GM21786 (cell line): ENCODE measurements around the gene NAA80.
A peak's percentile ranks its signal among the peaks of the same experiment; 100 is the strongest.
"Not testable (repeated sequence)": the region's sequence is repeated elsewhere in the genome, so short reads cannot be mapped to it uniquely, and the experiment has no call there.

Experiments
- ATAC-seq: cut with Tn5 transposase; IDR thresholded peaks from one replicate; pipeline ENCODE4 v1.9.1; 2021; ENCODE audit not compliant: unreplicated experiment

The NAA80 gene

DNA sequence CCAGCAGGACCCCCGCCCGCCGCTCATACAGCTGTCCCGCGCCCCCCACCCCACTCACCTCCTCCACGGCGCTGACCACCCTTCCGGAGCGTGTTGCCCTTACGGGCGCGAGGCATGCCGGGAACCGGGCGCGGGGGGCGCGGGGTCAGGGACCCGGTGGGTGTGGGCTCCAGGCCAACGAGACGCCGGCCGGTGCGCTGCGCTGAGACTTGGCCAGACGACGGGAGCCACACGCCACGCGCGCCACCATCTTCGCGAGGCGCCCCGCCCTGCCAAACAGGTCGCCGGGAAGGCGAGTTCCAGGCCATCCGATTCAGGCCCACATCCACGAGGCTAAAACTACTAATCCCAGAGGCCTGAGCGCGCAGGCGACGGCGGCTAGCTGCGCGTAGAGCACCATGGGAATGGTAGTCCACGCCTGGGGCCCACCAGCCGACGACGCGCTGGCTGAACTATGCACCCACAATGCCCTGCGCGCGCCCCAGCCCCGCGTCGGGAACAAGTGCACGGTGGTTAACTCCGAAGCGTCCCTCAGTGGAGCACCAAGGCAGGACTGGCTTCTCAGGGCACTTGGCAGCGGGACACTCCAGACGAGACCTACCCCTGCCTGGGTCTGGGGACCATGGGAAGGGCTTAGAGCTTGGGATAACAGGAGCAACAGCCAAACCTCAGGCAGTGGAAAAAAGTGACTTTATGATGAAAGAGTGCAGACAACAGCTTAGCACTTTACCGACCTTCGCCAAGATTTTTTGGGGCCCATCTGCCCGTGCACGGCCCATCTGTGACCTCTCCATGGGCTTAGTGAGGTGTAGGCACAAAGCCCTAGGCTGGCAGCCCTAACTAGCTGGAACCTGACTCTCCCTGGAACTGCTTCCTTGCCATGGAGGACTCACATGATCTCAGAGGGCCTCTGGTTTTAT lies 6.8 kb downstream of the NAA80 start, which contains the start of gene IFRD2:
TSS of gene IFRD2 (minus strand) at position 271 of the 920 bp plus-strand sequence. CDS start at position 116, 155 bp downstream.
- ATAC-seq = peak; percentile 98

DNA sequence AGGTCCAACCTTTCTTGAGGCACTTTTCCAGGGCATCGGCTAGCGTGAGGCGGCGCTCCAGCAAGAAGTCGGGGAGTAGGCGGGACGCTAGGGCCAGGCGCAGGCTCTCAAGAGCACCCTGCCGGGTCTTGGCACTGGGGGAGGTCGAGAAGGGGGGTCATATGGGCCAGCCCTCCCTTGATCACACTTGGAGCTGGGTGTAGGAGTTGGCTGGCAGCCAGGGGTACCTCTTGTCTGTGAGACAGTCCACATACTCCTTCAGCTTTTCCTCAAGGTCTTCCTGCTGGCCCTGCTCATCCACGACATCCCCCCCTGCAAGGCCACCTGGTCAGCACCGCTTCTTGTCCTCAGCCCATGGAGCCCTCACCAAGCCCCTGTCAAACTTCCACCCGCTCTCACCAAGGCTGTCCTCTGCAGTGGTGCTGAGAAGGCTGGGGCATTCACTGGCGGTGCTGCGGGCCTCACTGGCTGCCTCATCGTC lies 9.0 kb downstream of the NAA80 start:
- ATAC-seq = no peak

DNA sequence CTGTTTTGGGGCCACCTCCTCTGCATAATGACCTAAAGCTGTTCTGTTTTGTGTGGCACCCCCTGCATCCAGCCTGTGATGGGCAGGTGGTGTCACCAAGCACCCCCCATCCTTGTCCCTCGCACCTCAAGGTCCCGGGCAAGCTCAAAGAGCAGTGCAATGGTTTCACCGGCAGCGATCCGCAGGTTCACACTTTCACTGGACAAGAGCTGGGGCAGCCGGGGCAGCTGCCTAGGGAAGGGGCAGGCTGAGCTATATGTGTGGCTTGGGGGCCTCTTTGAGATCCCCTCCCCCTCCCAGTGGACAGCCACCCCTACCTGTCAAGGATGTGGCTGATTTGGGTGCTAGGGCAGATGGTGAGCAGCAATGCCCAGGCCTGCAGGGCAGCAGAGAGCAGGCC lies 10.1 kb downstream of the NAA80 start:
- ATAC-seq = no peak

DNA sequence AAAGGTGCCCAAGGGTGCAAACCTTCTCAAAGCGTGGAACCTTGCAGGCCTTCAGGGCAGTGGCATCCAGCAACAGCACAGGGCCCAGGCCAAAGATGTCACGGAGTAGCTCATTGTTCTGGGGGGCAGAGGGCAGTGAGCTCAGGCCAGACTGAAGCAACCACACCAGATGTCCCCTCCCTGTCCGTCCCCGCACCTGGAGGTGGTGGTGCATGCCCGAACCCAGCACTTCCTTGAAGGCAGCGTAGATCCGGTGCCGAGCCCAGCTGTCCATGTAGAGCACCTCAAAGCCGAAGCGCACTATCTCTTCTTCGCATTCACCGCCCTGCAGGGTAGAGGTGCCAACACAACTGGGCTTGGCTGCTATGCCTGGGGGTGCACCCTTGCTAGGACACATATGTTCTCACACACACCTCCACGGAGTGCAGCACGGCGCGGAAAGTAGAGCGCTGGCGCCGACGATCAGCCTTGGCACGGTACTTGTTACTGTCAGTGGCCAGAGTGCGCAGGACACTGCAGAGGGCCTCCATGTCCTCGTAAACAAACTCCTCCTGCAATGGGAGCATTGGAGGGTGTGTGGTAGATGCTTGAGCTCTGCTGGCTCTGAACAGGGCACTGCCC lies 10.7 kb downstream of the NAA80 start:
- no peak for ATAC-seq

DNA sequence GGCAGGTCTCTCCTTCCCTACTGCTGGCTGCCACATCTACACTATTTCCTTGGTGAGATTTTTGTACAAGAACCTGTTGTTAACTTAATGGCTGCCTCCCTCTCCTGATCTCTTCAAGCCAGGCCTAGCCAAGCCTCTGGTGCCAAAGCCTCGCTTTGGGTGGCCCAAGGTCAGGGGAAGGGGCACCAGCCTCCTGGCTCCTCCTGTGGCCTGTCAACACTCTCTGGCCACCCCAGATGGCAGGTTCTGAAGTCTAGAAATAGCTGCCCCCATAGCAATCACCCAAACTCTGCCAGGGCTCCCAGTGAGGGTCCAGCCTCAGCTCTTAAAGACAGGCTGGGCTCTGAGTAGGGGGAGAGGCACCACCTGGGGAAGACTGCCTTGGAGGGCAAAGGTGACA lies 11.9 kb downstream of the NAA80 start:
- no peak for ATAC-seq

DNA sequence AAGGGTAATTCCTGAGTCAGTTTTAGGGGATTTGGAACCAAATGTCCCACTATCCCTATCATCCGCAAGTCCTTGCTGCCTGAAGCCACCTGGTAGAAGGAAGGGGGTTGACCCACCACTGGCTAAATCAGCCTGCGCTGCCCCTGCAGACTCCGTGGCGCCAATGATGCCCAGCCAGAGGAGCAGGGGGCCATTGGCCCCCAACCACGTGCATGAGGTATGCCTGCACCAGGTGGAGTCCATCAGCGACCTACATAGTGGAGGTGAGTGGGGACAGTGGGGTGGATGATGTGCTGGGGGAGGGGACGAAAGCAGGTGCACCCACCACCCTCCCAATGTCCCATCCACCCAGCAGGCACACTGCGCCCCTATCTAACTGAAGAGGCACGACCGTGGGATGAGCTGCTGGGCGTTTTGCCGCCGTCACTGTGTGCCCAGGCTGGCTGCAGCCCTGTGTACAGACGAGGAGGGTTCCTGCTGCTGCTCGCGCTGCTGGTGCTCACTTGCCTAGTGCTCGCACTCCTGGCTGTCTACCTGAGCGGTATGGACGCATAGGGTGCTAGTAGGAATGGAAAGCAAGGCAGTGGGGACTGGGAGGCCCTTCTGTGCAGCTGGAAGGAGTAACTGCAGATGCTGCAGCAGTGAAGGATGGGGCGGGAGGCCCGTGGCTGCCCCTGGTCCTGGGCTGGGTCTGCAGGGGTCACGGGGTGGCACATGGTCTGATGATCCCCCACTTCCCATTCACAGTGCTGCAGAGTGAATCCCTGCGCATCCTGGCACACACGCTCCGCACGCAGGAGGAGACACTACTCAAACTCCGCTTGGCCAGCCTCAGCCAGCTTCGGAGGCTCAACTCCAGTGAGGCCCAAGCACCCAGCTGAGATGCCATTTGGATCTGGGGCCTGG lies 12.6 kb downstream of the NAA80 start:
- ATAC-seq = no peak

DNA sequence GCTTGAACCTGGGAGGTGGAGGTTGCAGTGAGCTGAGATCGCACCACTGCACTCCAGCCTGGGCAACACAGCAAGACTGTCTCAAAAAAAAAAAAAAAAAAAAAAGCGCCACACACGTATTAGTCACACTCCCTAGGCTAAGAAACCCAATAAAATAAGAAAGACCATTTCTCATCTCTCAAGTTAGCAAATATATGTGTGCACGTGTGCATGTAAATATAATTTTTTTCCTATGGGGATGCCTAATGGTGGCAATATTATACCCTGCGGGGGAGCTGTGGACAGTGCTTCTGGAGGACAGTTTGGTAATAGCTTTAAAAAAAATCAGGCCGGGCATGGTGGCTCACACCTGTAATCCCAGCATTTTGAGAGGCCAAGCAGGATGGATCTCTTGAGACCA lies 15.1 kb downstream of the NAA80 start:
- not testable (repeated sequence) for ATAC-seq

DNA sequence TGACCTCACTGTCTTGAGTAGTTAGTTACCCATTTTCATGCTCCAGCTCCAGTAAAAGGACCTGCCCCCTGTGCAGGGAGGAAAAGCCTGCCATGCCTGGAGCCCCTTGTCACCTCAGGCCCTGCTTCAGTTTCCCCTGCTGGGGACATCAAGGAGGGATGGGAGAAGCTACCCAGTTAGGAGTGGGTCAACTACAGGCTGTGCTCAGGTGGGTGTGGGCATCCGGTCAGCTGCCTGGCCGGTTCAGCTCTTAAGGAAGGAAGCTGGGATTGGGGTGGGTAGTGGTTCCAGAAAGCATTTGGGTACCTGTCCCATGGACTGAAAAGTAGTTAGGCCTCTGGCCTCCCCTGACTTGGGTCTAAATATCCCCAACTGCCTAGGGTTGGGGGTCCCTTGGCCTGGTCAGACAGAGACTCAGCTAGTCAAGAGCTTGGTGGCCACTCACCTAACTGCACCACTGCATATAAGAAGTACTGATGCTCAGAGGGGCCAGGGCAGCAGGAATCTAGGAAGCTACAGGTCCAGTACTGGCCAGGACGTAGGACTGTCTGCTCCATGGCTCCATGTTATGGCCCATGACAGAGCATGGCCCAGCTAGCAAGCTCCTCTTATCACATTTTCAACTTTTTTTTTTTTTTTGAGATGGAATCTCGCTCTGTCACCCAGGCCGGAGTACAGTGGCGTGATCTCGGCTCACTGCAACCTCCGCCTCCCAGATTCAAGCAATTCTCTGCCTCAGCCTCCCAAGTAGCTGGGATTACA lies 19.8 kb downstream of the NAA80 start:
- ATAC-seq = no peak

DNA sequence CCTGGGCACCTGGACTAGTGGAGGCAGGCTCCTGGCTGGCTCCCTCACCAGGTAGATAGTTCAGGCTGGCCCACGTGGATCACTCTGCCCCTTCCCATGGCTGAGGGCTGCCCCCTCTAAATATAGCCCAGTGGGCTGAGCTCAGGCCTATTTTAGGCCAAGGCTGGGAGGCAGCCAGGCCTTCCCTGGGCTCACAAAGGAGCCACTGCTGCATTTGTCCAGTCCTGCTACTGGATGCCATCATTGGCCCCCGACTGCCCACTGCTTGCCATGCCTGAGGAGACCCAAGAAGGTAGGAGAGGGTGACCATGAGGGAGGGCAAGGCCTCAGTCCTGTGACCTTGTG lies 20.4 kb downstream of the NAA80 start, which contains the start of gene LSMEM2:
TSS of gene LSMEM2 (plus strand) at position 208 of the 345 bp plus-strand sequence. CDS start at position 235, 27 bp downstream.
- ATAC-seq = no peak

DNA sequence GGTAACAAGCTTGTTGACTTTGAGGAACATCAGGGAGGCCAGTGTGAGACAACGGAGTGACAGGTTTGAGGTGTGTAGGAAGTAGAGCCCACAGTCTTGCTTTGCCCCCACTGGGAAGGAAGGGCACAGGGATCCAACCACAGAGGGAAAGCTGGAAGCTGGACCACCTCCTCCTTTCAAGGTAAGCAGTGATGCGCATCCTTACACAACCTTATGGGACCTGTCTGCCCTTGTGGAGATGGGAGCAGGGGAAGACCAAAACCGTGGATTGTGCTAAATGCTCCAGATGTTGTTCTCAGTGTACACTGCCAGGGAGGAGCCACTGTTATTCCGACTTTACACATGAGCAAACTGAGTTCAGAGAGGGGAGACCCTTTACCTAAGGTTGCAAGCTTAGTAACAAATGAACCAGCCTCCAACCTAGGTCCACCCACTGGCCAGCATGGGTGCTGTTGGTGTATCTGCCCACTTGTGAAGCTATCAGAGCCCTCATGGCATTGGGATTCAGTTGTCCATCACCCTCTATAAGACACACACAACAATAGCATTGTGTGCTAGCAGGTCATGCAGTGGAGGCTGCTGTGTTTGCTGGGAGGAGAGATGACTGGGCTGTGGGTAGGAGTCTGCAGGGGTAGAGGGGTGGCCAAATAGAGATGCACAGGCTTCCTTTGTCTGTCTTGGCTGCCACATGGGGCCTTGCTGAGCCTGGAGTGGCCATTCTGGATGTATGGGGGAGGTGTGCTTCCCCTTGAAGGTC lies 20.9 kb downstream of the NAA80 start:
- no peak for ATAC-seq

DNA sequence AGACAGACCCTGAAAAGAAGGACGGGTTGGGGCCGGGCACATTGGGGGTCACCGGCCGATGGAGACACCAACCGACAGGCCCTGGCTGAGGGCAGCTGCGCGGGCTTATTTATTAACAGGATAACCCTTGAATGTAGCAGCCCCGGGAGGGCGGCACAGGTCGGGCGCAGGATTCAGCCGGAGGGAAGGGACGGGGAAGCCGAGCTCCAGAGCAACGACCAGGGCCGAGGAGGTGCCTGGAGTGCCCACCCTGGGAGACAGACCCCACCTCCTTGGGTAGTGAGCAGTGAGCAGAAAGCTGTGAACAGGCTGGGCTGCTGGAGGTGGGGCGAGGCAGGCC lies 22.5 kb downstream of the NAA80 start:
- no peak for ATAC-seq

DNA sequence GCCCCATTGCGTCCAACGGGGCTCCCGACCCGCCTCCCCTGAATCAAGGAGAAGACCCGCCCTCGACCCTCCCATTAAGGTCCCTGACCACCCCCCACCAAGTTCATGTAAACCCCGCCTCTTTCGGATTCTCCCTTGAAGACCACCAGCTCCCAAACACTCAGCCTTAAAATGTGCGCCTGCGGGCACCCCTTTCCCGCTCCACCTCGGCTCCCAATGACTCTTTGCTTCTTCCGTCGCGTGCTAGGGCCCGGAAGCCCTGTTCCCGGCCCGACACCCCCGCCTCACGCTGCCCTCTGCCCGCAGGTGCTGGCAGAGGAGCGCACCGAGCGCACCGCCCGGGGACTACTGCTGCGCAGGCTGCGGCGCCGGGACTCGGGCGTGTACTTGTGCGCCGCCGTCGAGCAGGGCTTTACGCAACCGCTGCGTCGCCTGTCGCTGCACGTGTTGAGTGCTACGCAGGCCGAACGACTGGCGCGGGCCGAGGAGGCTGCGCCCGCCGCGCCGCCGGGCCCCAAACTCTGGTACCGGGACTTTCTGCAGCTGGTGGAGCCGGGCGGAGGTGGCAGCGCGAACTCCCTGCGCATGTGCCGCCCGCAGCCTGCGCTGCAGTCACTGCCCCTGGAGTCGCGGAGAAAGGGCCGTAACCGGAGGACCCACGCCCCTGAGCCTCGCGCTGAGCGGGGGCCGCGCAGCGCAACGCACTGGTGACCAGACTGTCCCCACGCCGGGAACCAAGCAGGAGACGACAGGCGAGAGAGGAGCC lies 23.0 kb downstream of the NAA80 start:
- no peak for ATAC-seq

DNA sequence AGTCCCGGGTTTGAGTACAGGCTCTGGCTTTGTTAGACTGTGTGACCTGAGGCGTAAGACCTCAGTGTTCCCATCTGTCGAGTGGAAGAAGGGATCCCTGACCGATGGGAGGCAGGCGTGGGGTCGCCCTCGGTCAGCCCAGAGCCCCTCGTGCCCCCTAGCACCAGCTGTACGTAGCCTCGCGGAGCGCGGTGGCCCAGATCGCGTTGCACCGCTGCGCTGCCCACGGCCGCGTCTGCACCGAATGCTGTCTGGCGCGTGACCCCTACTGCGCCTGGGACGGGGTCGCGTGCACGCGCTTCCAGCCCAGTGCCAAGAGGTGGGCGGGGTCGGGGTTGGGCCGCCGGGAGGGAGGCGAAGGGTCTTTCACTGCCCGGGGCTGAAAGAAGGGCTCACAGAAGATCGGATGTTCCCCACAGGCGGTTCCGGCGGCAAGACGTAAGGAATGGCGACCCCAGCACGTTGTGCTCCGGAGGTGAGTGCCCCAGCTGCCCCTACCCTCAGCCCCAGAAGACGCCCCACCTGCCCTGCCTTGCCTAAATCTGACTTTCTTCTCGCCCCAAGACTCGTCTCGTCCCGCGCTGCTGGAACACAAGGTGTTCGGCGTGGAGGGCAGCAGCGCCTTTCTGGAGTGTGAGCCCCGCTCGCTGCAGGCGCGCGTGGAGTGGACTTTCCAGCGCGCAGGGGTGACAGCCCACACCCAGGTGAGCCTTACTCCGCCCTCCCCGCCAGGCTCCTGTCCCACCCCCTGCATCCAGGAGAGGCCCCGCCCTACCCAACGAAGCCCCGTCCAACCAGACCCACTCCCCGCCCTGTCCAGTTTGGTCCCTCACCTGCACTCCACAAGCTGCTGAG lies 23.8 kb downstream of the NAA80 start:
- ATAC-seq = no peak

DNA sequence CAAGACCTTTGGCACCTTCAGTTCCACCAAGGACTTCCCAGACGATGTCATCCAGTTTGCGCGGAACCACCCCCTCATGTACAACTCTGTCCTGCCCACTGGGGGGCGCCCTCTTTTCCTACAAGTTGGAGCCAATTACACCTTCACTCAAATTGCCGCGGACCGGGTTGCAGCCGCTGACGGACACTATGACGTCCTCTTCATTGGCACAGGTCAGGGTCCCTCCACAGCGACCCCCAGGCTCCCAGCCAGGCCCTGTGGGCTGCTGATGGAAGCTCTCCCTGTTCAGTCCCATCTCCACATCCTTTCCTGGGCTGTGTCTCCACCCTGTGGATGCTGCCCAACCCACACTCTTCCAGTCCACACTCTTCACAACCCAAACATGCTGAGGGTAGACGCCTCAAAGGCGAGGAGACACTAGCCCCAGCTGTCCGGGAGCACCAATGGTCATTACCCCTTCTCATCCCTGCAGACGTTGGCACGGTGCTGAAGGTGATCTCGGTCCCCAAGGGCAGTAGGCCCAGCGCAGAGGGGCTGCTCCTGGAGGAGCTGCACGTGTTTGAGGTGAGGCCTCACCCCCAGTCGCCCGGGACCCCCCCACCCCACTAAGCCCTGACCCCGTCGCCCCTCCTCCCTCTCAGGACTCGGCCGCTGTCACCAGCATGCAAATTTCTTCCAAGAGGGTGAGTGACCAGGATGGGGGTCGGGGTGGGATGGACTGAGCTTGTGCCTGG lies 24.7 kb downstream of the NAA80 start:
- no peak for ATAC-seq

DNA sequence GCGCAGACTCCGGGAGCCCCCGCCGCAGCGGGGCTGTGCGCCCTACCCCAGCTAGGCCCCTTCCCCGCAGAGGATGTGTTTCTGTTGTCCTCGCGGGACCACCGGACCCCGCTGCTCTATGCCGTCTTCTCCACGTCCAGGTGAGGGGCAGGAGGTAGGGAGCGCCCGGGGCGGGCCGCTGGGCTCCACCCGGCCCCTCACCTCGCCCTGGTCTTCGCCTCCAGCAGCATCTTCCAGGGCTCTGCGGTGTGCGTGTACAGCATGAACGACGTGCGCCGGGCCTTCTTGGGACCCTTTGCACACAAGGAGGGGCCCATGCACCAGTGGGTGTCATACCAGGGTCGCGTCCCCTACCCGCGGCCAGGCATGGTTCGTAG lies 25.5 kb downstream of the NAA80 start:
- no peak for ATAC-seq

DNA sequence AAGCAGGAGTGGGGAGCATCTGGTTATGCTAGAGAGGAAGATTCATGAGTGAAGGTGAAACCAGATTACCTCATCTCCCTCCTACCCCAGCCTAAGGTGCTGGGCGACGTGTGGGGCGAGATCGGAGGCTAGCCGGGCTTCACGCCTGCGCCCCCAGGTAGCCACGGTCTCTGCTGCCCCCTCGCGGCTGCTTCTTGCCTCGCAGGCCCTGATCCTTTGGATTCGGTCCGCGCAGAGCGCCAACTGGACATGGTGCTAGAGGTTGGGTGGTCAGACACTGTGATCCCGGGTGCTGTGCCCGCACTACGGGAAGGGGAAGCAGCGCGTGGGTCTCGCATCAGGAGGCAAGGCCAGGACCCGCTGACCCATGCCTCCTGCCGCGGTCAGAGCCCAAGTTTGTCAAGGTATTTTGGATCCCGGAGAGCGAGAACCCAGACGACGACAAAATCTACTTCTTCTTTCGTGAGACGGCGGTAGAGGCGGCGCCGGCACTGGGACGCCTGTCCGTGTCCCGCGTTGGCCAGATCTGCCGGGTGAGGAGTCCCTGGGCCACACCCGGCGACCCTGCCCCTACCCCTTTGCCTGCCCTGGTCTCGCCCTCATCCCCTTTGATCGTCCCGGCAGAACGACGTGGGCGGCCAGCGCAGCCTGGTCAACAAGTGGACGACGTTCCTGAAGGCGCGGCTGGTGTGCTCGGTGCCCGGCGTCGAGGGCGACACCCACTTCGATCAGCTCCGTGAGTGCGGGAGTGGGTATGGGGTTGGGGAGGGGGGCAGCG lies 26.1 kb downstream of the NAA80 start:
- peak; percentile 93 for ATAC-seq

DNA sequence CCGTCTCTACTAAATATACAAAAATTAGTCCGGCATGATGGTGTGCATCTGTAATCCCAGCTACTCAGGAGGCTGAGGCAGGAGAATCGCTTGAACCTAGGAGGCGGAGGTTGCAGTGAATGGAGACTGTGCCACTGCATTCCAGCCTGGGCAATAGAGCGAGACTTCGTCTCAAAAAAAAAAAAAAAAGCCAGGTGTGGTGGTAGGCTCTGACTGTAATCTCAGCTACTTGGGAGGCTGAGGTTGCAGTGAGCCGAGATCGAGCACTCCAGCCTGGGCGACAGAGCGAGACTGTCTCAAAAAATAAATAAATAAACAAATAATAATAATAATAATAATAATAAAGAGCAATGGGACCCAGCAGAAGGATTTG lies 26.7 kb downstream of the NAA80 start:
- ATAC-seq = not testable (repeated sequence)
